HepG2 (cell line): ENCODE measurements around the gene ACSM2A. TPM values are rescaled to one million over a fixed set of nuclear protein-coding genes. Genes with fewer than 3 reads are reported as not detected.

Source experiments
- ATAC-seq: fragments of 200-7000 bp; cut with Tn5 transposase; 3 replicates; pipeline ENCODE4 v1.9.1; 2020; ENCODE audit warnings: mild to moderate bottlenecking, moderate library complexity
- BruUV-seq: library from RNA; stranded (reverse); fragments of 400-500 nt; replicated peaks from 2 replicates; lab custom pipeline; 2021; lab: Mats Ljungman, UMichigan
- CTCF ChIA-PET: fragments of 300-600 bp; formaldehyde crosslinking; extraction: SDS; loops from one replicate; lab custom pipeline; 2021; ENCODE audit warnings: low total read pairs, inconsistent platforms, low intra/inter-chr PET ratio; lab: Yijun Ruan, JAX
- POLR2A ChIA-PET: fragments of 350-600 bp; sonication (Branson Sonifier 250); formaldehyde crosslinking; loops from one replicate; lab custom pipeline; 2020; ENCODE audit warnings: antibody characterized with exemption, inconsistent platforms; lab: Yijun Ruan, JAX
- DNase-seq: peaks from one replicate; pipeline ENCODE4 v3.0.0-alpha.2; 2015; ENCODE audit warnings: low spot score
- FAIRE-seq: peaks from 3 replicates; lab custom pipeline; 2011; peaks lifted over from hg19 to GRCh38; lab: Jason Lieb, UNC
- H2AFZ ChIP-seq: one replicate; pipeline ENCODE4 v1.6.1; 2011; ENCODE audit warnings: low read length, inconsistent platforms
- H3K27ac ChIP-seq: fragments of 300-600 bp; 3 replicates; pipeline ENCODE4 v1.8.0; 2011; ENCODE audit warnings: mixed run types, mild to moderate bottlenecking, mixed read lengths, low read length, inconsistent platforms; ENCODE audit not compliant: insufficient read depth; ENCODE audit errors: extremely low read length
- H3K27me3 ChIP-seq, 2 experiments: fragments of 200-600 bp in 1 of 2; 2 replicates in 1 of 2; 3 replicates in 1 of 2; pipeline versions ENCODE4 v1.6.0 to v1.8.0; 2011; ENCODE audit warnings: low read length in 2 of 2, mild to moderate bottlenecking in 2 of 2, moderate library complexity in 2 of 2, inconsistent platforms in 1 of 2; ENCODE audit not compliant: insufficient read depth in 2 of 2, control insufficient read depth in 1 of 2
- H3K36me3 ChIP-seq, 2 experiments: fragments of 200-600 bp in 1 of 2; replicated peaks in 1 of 2; 2 replicates in 1 of 2; 3 replicates in 1 of 2; pipeline versions ENCODE4 v1.5.1 to v1.8.0; 2011; ENCODE audit warnings: low read length in 2 of 2, inconsistent platforms in 1 of 2; ENCODE audit not compliant: insufficient read depth in 2 of 2, control insufficient read depth in 1 of 2
- H3K4me1 ChIP-seq: 2 replicates; pipeline ENCODE4 v1.5.1; 2012; ENCODE audit warnings: low read length, inconsistent platforms; ENCODE audit not compliant: insufficient read depth
- H3K4me2 ChIP-seq: 2 replicates; pipeline ENCODE4 v1.6.0; 2011; ENCODE audit warnings: low read depth, low read length, inconsistent platforms
- H3K4me3 ChIP-seq, 3 experiments: fragments of 200-600 bp in 1 of 3; sonication (generic), shearing (Covaris generic) in 1 of 3; replicated peaks in 1 of 3; 2 replicates each; pipeline ENCODE4 v1.5.1; 2011 to 2016; ENCODE audit warnings: low read length in 3 of 3, inconsistent platforms in 2 of 3, low read depth in 2 of 3, mild to moderate bottlenecking in 2 of 3, control low read depth in 1 of 3, mixed read lengths in 1 of 3; ENCODE audit not compliant: insufficient read depth in 1 of 3
- H3K79me2 ChIP-seq: one replicate; pipeline ENCODE4 v1.6.1; 2011; ENCODE audit warnings: low read length, inconsistent platforms; ENCODE audit not compliant: insufficient read depth
- H3K9ac ChIP-seq: 2 replicates; pipeline ENCODE4 v1.6.0; 2011; ENCODE audit warnings: mild to moderate bottlenecking, low read depth, low read length, inconsistent platforms; ENCODE audit not compliant: insufficient read depth
- H3K9me3 ChIP-seq: 2 replicates; pipeline ENCODE4 v1.5.1; 2012; ENCODE audit warnings: mild to moderate bottlenecking, low read length
- H4K20me1 ChIP-seq: 2 replicates; pipeline ENCODE4 v1.6.0; 2011; ENCODE audit warnings: inconsistent platforms, mild to moderate bottlenecking, low read length, moderate library complexity; ENCODE audit not compliant: insufficient read depth
- ATF2 ChIP-seq: sonication (generic); formaldehyde crosslinking; IDR thresholded peaks from 2 replicates; pipeline ENCODE4 v1.4.0; 2020; ENCODE audit warnings: missing genetic modification reagents
- BCLAF1 ChIP-seq: fragments of 450-650 bp; IDR thresholded peaks from 2 replicates; pipeline ENCODE4 v1.6.1; 2017; ENCODE audit warnings: mild to moderate bottlenecking
- FOSL1 ChIP-seq: sonication (generic); formaldehyde crosslinking; IDR thresholded peaks from 2 replicates; pipeline ENCODE4 v1.9.0; 2021; ENCODE audit warnings: missing genetic modification reagents, borderline replicate concordance
- HNF1A ChIP-seq, 2 experiments: sonication (generic) in 1 of 2; formaldehyde crosslinking in 1 of 2; IDR thresholded peaks; 2 replicates each; pipeline versions ENCODE4 v1.4.0 to v1.6.1; 2016 to 2020; ENCODE audit warnings: borderline replicate concordance in 1 of 2, low read depth in 1 of 2, mild to moderate bottlenecking in 1 of 2, missing genetic modification reagents in 1 of 2
- NFRKB ChIP-seq: fragments of 450-650 bp; IDR thresholded peaks from 2 replicates; pipeline ENCODE4 v1.6.1; 2017
- POLR2AphosphoS2 ChIP-seq: IDR thresholded peaks from 2 replicates; pipeline ENCODE4 v1.6.1; 2011; ENCODE audit warnings: low read depth, low read length, improper control_type of control experiment
- SIX4 ChIP-seq: sonication (generic); formaldehyde crosslinking; IDR thresholded peaks from 2 replicates; pipeline ENCODE4 v1.4.0; 2020; ENCODE audit warnings: missing genetic modification reagents
- ZFAT ChIP-seq: sonication (generic); formaldehyde crosslinking; conservative IDR thresholded peaks from 2 replicates; pipeline ENCODE4 v1.8.1; 2023; ENCODE audit warnings: missing genetic modification reagents, inconsistent platforms
- ZNF275 ChIP-seq: sonication (generic); formaldehyde crosslinking; IDR thresholded peaks from 2 replicates; pipeline ENCODE4 v1.8.0; 2022; ENCODE audit warnings: missing genetic modification reagents, mild to moderate bottlenecking, inconsistent platforms, borderline replicate concordance
- ZNF598 ChIP-seq: sonication (generic); formaldehyde crosslinking; IDR thresholded peaks from 2 replicates; pipeline ENCODE4 v1.5.1; 2020; ENCODE audit warnings: mild to moderate bottlenecking, missing genetic modification reagents, borderline replicate concordance
- ZSCAN12 ChIP-seq: sonication (generic); formaldehyde crosslinking; IDR thresholded peaks from 2 replicates; pipeline ENCODE4 v1.9.0; 2021; ENCODE audit warnings: mild to moderate bottlenecking, missing genetic modification reagents
- WGBS: methylation state at CpG from one replicate; pipeline ENCODE4 v1.1.6; 2017; ENCODE audit warnings: low lambda C conversion rate; 5-methylcytosine and 5-hydroxymethylcytosine counted together
- in situ Hi-C: cut with HindIII; loops from 2 replicates; pipeline ENCODE4 v1.10.0; 2017; ENCODE audit warnings: low pct_unique_long_range_greater_than_20kb; ENCODE audit not compliant: extremely low pct_ligation_motif_present
- intact Hi-C: fragments of 100-400 bp; cut with micrococcal nuclease; formaldehyde crosslinking; loops from one replicate; pipeline ENCODE4 v1.10.0; 2022; ENCODE audit not compliant: unreplicated experiment
- polyA plus RNA-seq, 8 experiments: library from polyadenylated mRNA; depleted of rRNA in 3 of 8; stranded (reverse) in 7 of 8; unstranded in 1 of 8; fragments of >200 nt; fragmentation: Illumina TruSeq in 4 of 8; extraction: Trizol in 4 of 8; gene quantifications; 2 replicates each; pipeline versions ENCODE4 v1.2.1 to v1.2.3, GENCODE V29; 2011 to 2016; ENCODE audit warnings: low read depth in 4 of 8, missing spikeins in 1 of 8, mixed read lengths in 1 of 8; ENCODE audit not compliant: insufficient read depth in 1 of 8
- total RNA-seq, 5 experiments: library from RNA; depleted of rRNA; stranded (reverse); fragments of >200 nt; fragmentation: Illumina TruSeq; extraction: Trizol; gene quantifications; 2 replicates each; pipeline ENCODE4 v1.2.3, GENCODE V29; 2016; ENCODE audit warnings: low read depth in 1 of 5

The ACSM2A gene
- total and polyA plus RNA-seq, 2 of the 13 experiments (the other 11 are each of a cell fraction or from before 2014, with no cell fraction given): 11.4 to 16.3 TPM

GRCh38 chr16:20510323-20510722 is 59.0 kb downstream of the ACSM2A start:
- no peak for FAIRE-seq
- no peak overlapping the region for H3K9ac ChIP-seq
- no peak for ATAC-seq
- intact Hi-C loops (no loop called here), in situ Hi-C loops (no loop called here)
- H3K4me3 ChIP-seq: no peak overlapping the region
- H3K4me1 ChIP-seq: peaks cover 3% of the 10 kb centered on the region
- H3K79me2 ChIP-seq: no peaks in the 10 kb centered on the region
- H3K27ac ChIP-seq: no peak overlapping the region
- no TSS peak for BruUV-seq
- H3K4me2 ChIP-seq: no peak overlapping the region
- DNase-seq: no peak
- POLR2A ChIA-PET: no interaction called here
- WGBS: 0% methylated on average over 1 of the region's 1 CpG
- H3K9me3 ChIP-seq: peaks cover 36% of the 10 kb centered on the region
- no peak overlapping the region for H2AFZ ChIP-seq
- TF ChIP-seq SIX4 (CRISPR knock-in tag) (no peak), BCLAF1 (no peak), ZFAT (no peak), FOSL1 (CRISPR knock-in tag) (no peak), ATF2 (CRISPR knock-in tag) (no peak), NFRKB (no peak), HNF1A (IDR thresholded peaks at IDR 0.05; ENCODE audit: low read depth) (no peak), HNF1A (CRISPR knock-in tag; IDR thresholded peaks at IDR 0.05; ENCODE audit: borderline replicate concordance) (no peak), ZSCAN12 (CRISPR knock-in tag) (no peak), ZNF598 (CRISPR knock-in tag) (no peak), POLR2AphosphoS2 (no peak), ZNF275 (CRISPR knock-in tag) (no peak)
- CTCF ChIA-PET: no interaction called here
- no peaks in the 10 kb centered on the region for H3K36me3 ChIP-seq
- no peaks in the 10 kb centered on the region for H4K20me1 ChIP-seq
- no peaks in the 10 kb centered on the region for H3K27me3 ChIP-seq
